ENCODE measurements around the gene FTCD. TPM values are rescaled to one million over a fixed set of nuclear protein-coding genes. Genes with fewer than 3 reads are reported as not detected.

Gene FTCD
- total RNA-seq, 1 experiment from 2014 or later = 6.7 TPM

- no peaks in the 10 kb centered on the region for H4K20me1 ChIP-seq (ENCODE audit: control insufficient read depth, insufficient read depth, insufficient read length)
- H2AK5ac ChIP-seq (ENCODE audit: insufficient read length, low read length) = no peak overlapping the region
- no peak overlapping the region for H4K8ac ChIP-seq (replicated peaks; ENCODE audit: insufficient read length, low read depth, low read length)
- Mint-ChIP-seq H3K4me3 (no peak overlapping the region), H3K9me3 (peaks cover 0 to 2% of the 10 kb centered on the region in 2 experiments; a peak in 1 of 5 replicates), H3K27me3 (ENCODE audit: low read depth) (no peaks in the 10 kb centered on the region), H3K27ac (peak overlapping the region in 1 of 3 experiments; percentile 52; a peak in 1 of 7 replicates), H3K36me3 (ENCODE audit: insufficient read depth in 1 of 3, low read depth in 3 of 3) (peaks cover 5 to 12% (median 11%) of the 10 kb centered on the region in 3 experiments; a peak in 6 of 7 replicates), H3K4me1 (peaks cover 0 to 7% of the 10 kb centered on the region in 2 experiments; a peak in 2 of 4 replicates)
- H2BK120ac ChIP-seq (ENCODE audit: low read depth, low read length, poor library complexity, severe bottlenecking) = no peak overlapping the region
- peaks cover 3% of the 10 kb centered on the region for H3K79me1 ChIP-seq (ENCODE audit: insufficient read depth, low read depth, low read length, poor library complexity, severe bottlenecking)
- H3K79me2 ChIP-seq (ENCODE audit: insufficient read depth, low read length) = no peaks in the 10 kb centered on the region; the same call in 1 of the 2 replicates
- no peak overlapping the region for H2BK12ac ChIP-seq (ENCODE audit: insufficient read length, low read depth, low read length)
- H3K4ac ChIP-seq (ENCODE audit: low read depth, low read length) = no peak overlapping the region
- H3K23ac ChIP-seq (ENCODE audit: insufficient read length, low read depth, low read length) = no peak overlapping the region
- no peak for TF ChIP-seq CTCF (conservative IDR thresholded peaks at IDR 0.05)
- no peak overlapping the region for H3K27ac ChIP-seq (ENCODE audit: insufficient read length, low read depth, low read length)
- no peak overlapping the region for H4K91ac ChIP-seq (ENCODE audit: insufficient read length, low read depth, low read length)
- H3K56ac ChIP-seq (ENCODE audit: insufficient read length, low read depth, low read length) = no peak overlapping the region
- H3K9ac ChIP-seq (ENCODE audit: extremely low read depth, insufficient read length, low read length) = no peak overlapping the region
- no peak overlapping the region for H3K4me2 ChIP-seq (ENCODE audit: insufficient read depth, insufficient read length, low read length)
- no peak overlapping the region for H2BK20ac ChIP-seq (ENCODE audit: low read depth, low read length, poor library complexity, severe bottlenecking)
- no peak overlapping the region for H2BK5ac ChIP-seq (ENCODE audit: insufficient read length, low read length)
- no peak overlapping the region for H3K18ac ChIP-seq (ENCODE audit: insufficient read length, low read depth, low read length)
- H2AFZ ChIP-seq (ENCODE audit: low read length) = no peak overlapping the region
- H3K4me1 ChIP-seq (ENCODE audit: insufficient read depth, low read length) = 0 out of 2 replicates have a peak, but pooled peaks cover 3% of the 10 kb centered on the region
- DNase-seq = no peak
- H4K5ac ChIP-seq (ENCODE audit: insufficient read length, low read depth, low read length) = no peak overlapping the region
- no peaks in the 10 kb centered on the region for H3K23me2 ChIP-seq (ENCODE audit: insufficient read length, low read depth, low read length, poor library complexity, severe bottlenecking)
- no peak overlapping the region; the same call in 1 of the 2 replicates for H3K14ac ChIP-seq (ENCODE audit: insufficient read depth, low read length)
- no peak overlapping the region for H3T11ph ChIP-seq (ENCODE audit: low read length)
- H2BK15ac ChIP-seq (ENCODE audit: low read depth, low read length) = no peak overlapping the region
- no peaks in the 10 kb centered on the region for H3K27me3 ChIP-seq (ENCODE audit: insufficient read depth, low read length)
- no CpG with 5 or more reads among the region's 8 CpGs for WGBS (ENCODE audit: extremely low coverage, insufficient read length, low lambda C conversion rate)
- no peaks in the 10 kb centered on the region for H3K9me3 ChIP-seq (ENCODE audit: control insufficient read depth, low read depth, low read length)
Measured at GRCh38 chr21:46168659-46169386, 13.4 kb upstream of the FTCD start.
